GM12873 (cell line): ENCODE results near the gene RMND1.

Experiments used
- CTCF ChIP-seq: IDR thresholded peaks from 2 replicates; pipeline ENCODE4 v1.5.1; 2012; ENCODE audit warnings: low read depth, mild to moderate bottlenecking, moderate library complexity, low read length, control low read depth; ENCODE audit not compliant: insufficient read depth; ENCODE audit errors: missing control alignments

RMND1 gene

DNA sequence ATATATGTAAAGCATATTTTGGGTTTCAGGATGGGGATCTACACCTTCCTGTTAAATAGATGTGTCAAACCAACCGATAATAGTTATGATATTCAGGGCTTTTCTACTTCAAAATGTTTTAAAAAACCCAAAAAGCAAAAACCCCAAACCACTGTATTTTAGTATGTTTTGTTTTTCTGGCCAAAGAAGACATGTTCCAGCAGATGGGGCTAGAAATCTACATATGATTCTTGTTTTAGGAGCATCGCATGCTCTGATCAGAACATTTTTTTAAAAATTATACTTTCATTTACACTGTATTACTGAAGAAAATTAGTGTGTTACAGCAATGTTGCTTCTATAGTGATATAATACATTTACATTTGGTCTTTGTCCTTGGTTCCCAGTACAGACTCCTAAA lies 11.0 kb downstream of the RMND1 start:
- peak; percentile 37 for TF ChIP-seq CTCF

GRCh38 chr6:151440498-151440897 lies 11.4 kb downstream of the RMND1 start:
- no peak for TF ChIP-seq CTCF

DNA sequence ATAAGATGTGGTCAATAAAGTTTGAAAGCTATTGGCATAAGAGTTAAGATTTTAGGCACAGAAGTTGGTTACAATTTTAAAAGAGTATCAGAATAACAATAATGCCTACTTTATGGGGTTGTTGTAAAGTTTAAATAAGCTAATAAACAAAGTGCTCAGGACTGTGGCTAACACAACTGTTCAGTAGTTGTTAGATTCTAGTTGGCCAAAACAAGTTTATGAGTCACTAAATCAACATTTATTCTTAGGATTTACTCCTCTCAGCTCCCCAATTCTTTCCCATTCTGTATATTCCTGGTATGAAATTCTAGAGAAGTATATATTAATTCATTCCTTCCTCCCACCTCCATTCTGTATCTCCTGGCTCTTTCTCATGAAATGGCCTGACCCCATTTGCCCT lies 14.5 kb downstream of the RMND1 start:
- no peak for TF ChIP-seq CTCF

GRCh38 chr6:151436802-151437201 lies 15.1 kb downstream of the RMND1 start:
- no peak for TF ChIP-seq CTCF

- TF ChIP-seq CTCF = no peak
Observed at GRCh38 chr6:151436300-151436699, 15.6 kb downstream of the RMND1 start.

DNA sequence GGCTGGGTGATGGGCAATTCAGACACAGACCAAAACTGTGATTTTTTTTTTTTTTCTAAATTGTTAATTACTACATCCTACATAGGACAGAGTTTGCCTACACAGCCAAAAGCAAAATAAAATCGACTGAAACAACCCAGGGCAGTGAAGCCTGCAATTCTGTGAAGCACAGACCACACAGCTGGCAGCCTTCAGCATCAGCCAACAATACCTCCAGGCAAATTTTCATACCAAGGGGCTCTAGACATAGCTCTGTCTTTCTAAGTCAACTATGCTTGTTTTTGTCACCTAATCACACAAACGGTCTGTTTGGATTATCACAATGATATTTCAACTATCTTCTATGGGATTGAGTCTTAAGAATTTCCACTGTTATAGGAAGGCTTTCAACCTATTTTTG lies 17.6 kb downstream of the RMND1 start:
- no peak for TF ChIP-seq CTCF

DNA sequence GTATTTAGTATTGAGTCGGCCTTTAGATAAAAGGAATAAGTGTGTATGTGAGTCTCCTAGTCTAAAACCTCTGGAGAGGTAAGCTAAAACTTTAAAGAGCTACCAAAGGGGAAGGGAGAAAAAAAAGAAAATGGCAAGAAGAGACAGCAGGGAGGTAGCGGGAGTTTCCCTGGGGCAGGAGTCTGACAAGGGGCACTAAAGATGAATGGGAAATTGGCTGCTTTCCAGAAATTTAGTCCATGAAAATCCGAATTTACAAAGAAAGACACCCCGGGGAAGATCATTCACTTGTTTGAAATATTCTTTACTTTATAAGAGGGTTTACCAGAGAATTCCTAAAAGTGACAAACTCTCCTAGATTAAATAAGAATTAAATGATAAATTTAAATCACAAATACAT lies 19.3 kb downstream of the RMND1 start:
- TF ChIP-seq CTCF = no peak

DNA sequence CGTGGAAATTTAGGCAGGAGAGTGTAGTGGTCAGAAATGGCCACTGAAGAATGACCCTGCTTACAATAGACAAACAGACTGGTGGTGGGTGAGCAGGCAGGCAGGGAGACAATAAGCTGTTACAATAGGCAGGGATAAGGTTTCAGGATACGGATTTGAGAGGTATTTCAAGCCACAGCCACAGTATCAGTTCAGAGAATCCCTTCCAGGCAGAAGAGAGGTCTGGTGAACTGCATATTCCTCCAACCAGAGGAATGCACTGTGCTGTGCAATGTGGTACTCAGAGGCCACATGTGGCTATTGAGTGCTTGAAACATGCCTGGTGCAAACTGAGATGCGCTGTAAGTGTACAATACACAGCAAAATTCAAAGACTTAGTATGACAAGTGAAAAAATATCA lies 20.6 kb downstream of the RMND1 start:
- no peak for TF ChIP-seq CTCF
